ENCODE results near the gene CDH4.
A peak's percentile ranks its signal among the peaks of the same experiment; 100 is the strongest.

The CDH4 gene

GRCh38 chr20:61251529-61252393 is at the start of gene CDH4:
Gene CDH4 (plus strand): TSS chr20:61252261.
- no peak for TF ChIP-seq CTCF (IDR thresholded peaks at IDR 0.05; ENCODE audit: low read length, missing control alignments)
- DNase-seq (ENCODE audit: low read depth), result no peak
- peak within 1 kb of the TSS; percentile 28 for H3K4me3 ChIP-seq (replicated peaks; ENCODE audit: low read depth, low read length)

DNA sequence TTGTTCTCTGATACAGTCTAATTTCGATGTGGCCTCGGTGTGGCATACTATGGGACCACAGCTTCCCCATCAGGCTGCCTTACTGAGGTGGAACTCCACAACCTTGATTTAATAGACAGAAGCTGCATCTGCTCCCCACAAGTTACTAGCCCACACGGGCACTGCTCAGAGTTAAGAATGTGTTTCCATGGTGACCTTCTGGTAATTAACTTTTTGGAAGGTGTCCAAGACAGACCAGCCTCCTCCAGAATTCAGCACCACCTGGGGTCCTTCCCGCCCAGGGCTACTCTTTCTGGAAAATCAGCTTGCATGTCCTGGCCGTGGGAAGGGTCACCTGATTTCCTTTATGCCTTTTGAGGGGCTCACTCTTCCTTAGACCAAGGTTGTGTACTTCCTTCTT is 48.7 kb upstream of the CDH4 start:
- TF ChIP-seq CTCF (IDR thresholded peaks at IDR 0.05; ENCODE audit: low read length, missing control alignments), result no peak
- DNase-seq (ENCODE audit: low read depth), result no peak
- H3K4me3 ChIP-seq (replicated peaks; ENCODE audit: low read depth, low read length), result no peak overlapping the region

GRCh38 chr20:61204206-61204605 is 47.9 kb upstream of the CDH4 start:
- DNase-seq (ENCODE audit: low read depth), result no peak
- no peak overlapping the region for H3K4me3 ChIP-seq (replicated peaks; ENCODE audit: low read depth, low read length)
- TF ChIP-seq CTCF (IDR thresholded peaks at IDR 0.05; ENCODE audit: low read length, missing control alignments), result no peak

- DNase-seq (ENCODE audit: low read depth), result no peak
- no peak for TF ChIP-seq CTCF (IDR thresholded peaks at IDR 0.05; ENCODE audit: low read length, missing control alignments)
- H3K4me3 ChIP-seq (replicated peaks; ENCODE audit: low read depth, low read length), result no peak overlapping the region
Measured at GRCh38 chr20:61205769-61206168, 46.3 kb upstream of the CDH4 start.

DNA sequence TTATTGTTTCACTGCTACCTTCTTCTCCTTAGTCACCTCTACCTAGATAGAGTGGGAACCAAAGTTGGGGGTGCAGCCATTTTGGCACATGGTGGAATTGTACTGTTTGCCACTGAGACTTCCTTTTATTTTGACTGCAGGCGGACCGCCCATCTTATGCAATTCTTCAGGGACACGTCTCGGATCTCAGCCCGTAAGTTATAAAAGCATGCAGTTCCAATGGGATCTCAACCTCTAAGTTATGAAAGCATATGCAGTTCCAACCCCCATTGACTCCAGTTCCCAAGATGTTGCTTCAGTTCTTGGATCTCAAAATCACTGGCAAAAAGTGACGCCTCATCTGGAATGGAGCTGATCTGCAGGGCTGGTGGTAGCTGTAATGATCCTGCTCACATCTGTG is 41.2 kb upstream of the CDH4 start:
- no peak for DNase-seq (ENCODE audit: low read depth)
- TF ChIP-seq CTCF (IDR thresholded peaks at IDR 0.05; ENCODE audit: low read length, missing control alignments), result no peak
- no peak overlapping the region for H3K4me3 ChIP-seq (replicated peaks; ENCODE audit: low read depth, low read length)

GRCh38 chr20:61217848-61218247 is 34.2 kb upstream of the CDH4 start:
- DNase-seq (ENCODE audit: low read depth), result no peak
- TF ChIP-seq CTCF (IDR thresholded peaks at IDR 0.05; ENCODE audit: low read length, missing control alignments), result no peak
- H3K4me3 ChIP-seq (replicated peaks; ENCODE audit: low read depth, low read length), result no peak overlapping the region

DNA sequence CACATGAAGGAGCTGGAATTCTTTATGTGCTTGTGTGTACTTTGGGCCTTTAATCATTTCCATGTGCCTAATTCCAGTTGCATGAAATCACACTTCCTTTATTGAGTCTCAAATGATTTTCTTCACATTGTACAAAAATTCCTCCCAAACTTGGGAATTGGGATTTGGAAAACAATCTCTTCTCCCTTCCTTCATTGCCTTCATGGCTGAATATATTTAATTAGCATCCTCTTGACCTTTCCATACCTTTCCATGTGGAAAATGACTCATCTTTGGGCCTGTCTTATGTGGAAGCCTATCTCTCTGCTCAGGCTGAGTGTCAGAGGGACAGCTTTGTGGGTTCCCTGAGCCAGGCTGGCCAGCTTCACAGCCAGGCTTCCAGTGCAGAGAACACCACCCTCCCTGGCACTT is 33.0 kb upstream of the CDH4 start:
- DNase-seq (ENCODE audit: low read depth), result no peak
- H3K4me3 ChIP-seq (replicated peaks; ENCODE audit: low read depth, low read length), result no peak overlapping the region
- no peak for TF ChIP-seq CTCF (IDR thresholded peaks at IDR 0.05; ENCODE audit: low read length, missing control alignments)
